ENCODE results near the gene COL6A3. TPM values are rescaled to one million over a fixed set of nuclear protein-coding genes. Genes with fewer than 3 reads are reported as not detected.

COL6A3 gene
- total RNA-seq, 1 experiment from 2014 or later = 0.81 TPM

- no peak overlapping the region for H3K9ac ChIP-seq (ENCODE audit: extremely low read depth, insufficient read length, low read length)
- H2BK120ac ChIP-seq (ENCODE audit: low read depth, low read length, poor library complexity, severe bottlenecking) = no peak overlapping the region
- H4K91ac ChIP-seq (ENCODE audit: insufficient read length, low read depth, low read length) = no peak overlapping the region
These were observed 119.5 kb downstream of the COL6A3 start for GRCh38 chr2:237294460-237294859.

More at GRCh38 chr2:237294460-237294859, 119.5 kb downstream of the COL6A3 start:
- H3K4me3 Mint-ChIP-seq = no peak overlapping the region
- no peaks in the 10 kb centered on the region for H3K36me3 Mint-ChIP-seq (ENCODE audit: insufficient read depth in 1 of 3, low read depth in 3 of 3)
- no peak overlapping the region for H3K23ac ChIP-seq (ENCODE audit: insufficient read length, low read depth, low read length)
- no peaks in the 10 kb centered on the region; the same call in 1 of the 2 replicates for H3K27me3 Mint-ChIP-seq (ENCODE audit: low read depth)
- no peak overlapping the region for H4K8ac ChIP-seq (replicated peaks; ENCODE audit: insufficient read length, low read depth, low read length)
- no peaks in the 10 kb centered on the region for H3K23me2 ChIP-seq (ENCODE audit: insufficient read length, low read depth, low read length, poor library complexity, severe bottlenecking)
- H2BK15ac ChIP-seq (ENCODE audit: low read depth, low read length) = no peak overlapping the region
- H3T11ph ChIP-seq (ENCODE audit: low read length) = no peak overlapping the region
- no peak overlapping the region for H3K4ac ChIP-seq (ENCODE audit: low read depth, low read length)
- H3K27ac ChIP-seq (ENCODE audit: insufficient read length, low read depth, low read length) = no peak overlapping the region
- no peaks in the 10 kb centered on the region for H3K27me3 ChIP-seq (ENCODE audit: insufficient read depth, low read length)
- H2BK5ac ChIP-seq (ENCODE audit: insufficient read length, low read length) = no peak overlapping the region
- no peak for DNase-seq
- H3K4me1 ChIP-seq (ENCODE audit: insufficient read depth, low read length) = no peaks in the 10 kb centered on the region
- TF ChIP-seq, protein P1, sequence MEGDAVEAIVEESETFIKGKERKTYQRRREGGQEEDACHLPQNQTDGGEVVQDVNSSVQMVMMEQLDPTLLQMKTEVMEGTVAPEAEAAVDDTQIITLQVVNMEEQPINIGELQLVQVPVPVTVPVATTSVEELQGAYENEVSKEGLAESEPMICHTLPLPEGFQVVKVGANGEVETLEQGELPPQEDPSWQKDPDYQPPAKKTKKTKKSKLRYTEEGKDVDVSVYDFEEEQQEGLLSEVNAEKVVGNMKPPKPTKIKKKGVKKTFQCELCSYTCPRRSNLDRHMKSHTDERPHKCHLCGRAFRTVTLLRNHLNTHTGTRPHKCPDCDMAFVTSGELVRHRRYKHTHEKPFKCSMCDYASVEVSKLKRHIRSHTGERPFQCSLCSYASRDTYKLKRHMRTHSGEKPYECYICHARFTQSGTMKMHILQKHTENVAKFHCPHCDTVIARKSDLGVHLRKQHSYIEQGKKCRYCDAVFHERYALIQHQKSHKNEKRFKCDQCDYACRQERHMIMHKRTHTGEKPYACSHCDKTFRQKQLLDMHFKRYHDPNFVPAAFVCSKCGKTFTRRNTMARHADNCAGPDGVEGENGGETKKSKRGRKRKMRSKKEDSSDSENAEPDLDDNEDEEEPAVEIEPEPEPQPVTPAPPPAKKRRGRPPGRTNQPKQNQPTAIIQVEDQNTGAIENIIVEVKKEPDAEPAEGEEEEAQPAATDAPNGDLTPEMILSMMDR (conservative IDR thresholded peaks at IDR 0.05) = no peak
- no peaks in the 10 kb centered on the region for H3K79me1 ChIP-seq (ENCODE audit: insufficient read depth, low read depth, low read length, poor library complexity, severe bottlenecking)
- no peak overlapping the region for H3K18ac ChIP-seq (ENCODE audit: insufficient read length, low read depth, low read length)
- no CpG with 5 or more reads among the region's 1 CpG for whole genome bisulfite sequencing (ENCODE audit: extremely low coverage, insufficient read length, low lambda C conversion rate)
- H3K4me1 Mint-ChIP-seq = peaks cover 2 to 6% of the 10 kb centered on the region in 2 experiments; a peak in 2 of 4 replicates
- H3K79me2 ChIP-seq (ENCODE audit: insufficient read depth, low read length) = no peaks in the 10 kb centered on the region
- H2AFZ ChIP-seq (ENCODE audit: low read length) = no peak overlapping the region
- no peak overlapping the region for H3K4me2 ChIP-seq (ENCODE audit: insufficient read depth, insufficient read length, low read length)
- no peaks in the 10 kb centered on the region for H3K9me3 Mint-ChIP-seq
- H3K14ac ChIP-seq (ENCODE audit: insufficient read depth, low read length) = no peak overlapping the region
- H4K20me1 ChIP-seq (ENCODE audit: control insufficient read depth, insufficient read depth, insufficient read length) = no peaks in the 10 kb centered on the region
- no peak overlapping the region for H3K27ac Mint-ChIP-seq
- H2BK12ac ChIP-seq (ENCODE audit: insufficient read length, low read depth, low read length) = no peak overlapping the region
- no peak overlapping the region for H4K5ac ChIP-seq (ENCODE audit: insufficient read length, low read depth, low read length)
- no peaks in the 10 kb centered on the region for H3K9me3 ChIP-seq (ENCODE audit: control insufficient read depth, low read depth, low read length)
- H2AK5ac ChIP-seq (ENCODE audit: insufficient read length, low read length) = no peak overlapping the region
- no peak overlapping the region for H3K56ac ChIP-seq (ENCODE audit: insufficient read length, low read depth, low read length)
- no peak overlapping the region for H2BK20ac ChIP-seq (ENCODE audit: low read depth, low read length, poor library complexity, severe bottlenecking)

Measured in H9 (cell line).